Activated CD4-positive, alpha-beta T cell treated with anti-CD3 and anti-CD28 coated beads, Interleukin-2, amount 10 ng/mL, durations not matched to agents 24 days and 14 days (primary cell): ENCODE measurements around the gene LY9. TPM values are rescaled to one million over a fixed set of nuclear protein-coding genes. Genes with fewer than 3 reads are reported as not detected.

Source experiments
- DNase-seq: peaks from one replicate; pipeline ENCODE4 v3.0.0; 2022
- H3K27ac Mint-ChIP-seq: one replicate; pipeline ENCODE4 v1.8.0; 2022; ENCODE audit warnings: mild to moderate bottlenecking, mixed read lengths
- H3K27me3 Mint-ChIP-seq: one replicate; pipeline ENCODE4 v1.8.0; 2022; ENCODE audit warnings: mixed read lengths
- H3K36me3 Mint-ChIP-seq: one replicate; pipeline ENCODE4 v1.8.0; 2022; ENCODE audit warnings: low read depth, mild to moderate bottlenecking, mixed read lengths
- H3K4me1 Mint-ChIP-seq: one replicate; pipeline ENCODE4 v1.8.0; 2021; ENCODE audit warnings: mixed read lengths
- H3K4me3 Mint-ChIP-seq: one replicate; pipeline ENCODE4 v1.8.0; 2022; ENCODE audit warnings: mild to moderate bottlenecking, moderate library complexity, mixed read lengths
- H3K9me3 Mint-ChIP-seq: one replicate; pipeline ENCODE4 v1.8.0; 2021; ENCODE audit warnings: mixed read lengths
- intact Hi-C: fragments of 100-400 bp; cut with micrococcal nuclease; formaldehyde crosslinking; loops from one replicate; pipeline ENCODE4 v1.15.1; 2023
- total RNA-seq: library from RNA; stranded (reverse); gene quantifications from 2 replicates; pipeline ENCODE4 v1.2.3, GENCODE V29; 2022

The LY9 gene
- total RNA-seq, 1 donor from 2014 or later = 0.30 TPM

GRCh38 chr1:160800645-160801408 lies 4.9 kb downstream of the LY9 start:
- H3K36me3 Mint-ChIP-seq = peaks cover 20% of the 10 kb centered on the region

GRCh38 chr1:160801836-160802580 lies 6.0 kb downstream of the LY9 start:
- Mint-ChIP-seq H3K36me3 (peaks cover 29% of the 10 kb centered on the region), H3K4me1 (peaks cover 48% of the 10 kb centered on the region)
- intact Hi-C loops = loop anchor here (2.0 kb wide), 1 partner anchor 35 kb away; no protein-coding TSS in a partner anchor

More at GRCh38 chr1:160800645-160801408, 4.9 kb downstream of the LY9 start:
- Mint-ChIP-seq H3K9me3 (peaks cover 13% of the 10 kb centered on the region), H3K4me1 (peaks cover 58% of the 10 kb centered on the region), H3K27me3 (peaks cover 10% of the 10 kb centered on the region), H3K4me3 (peak overlapping the region; percentile 55), H3K27ac (no peak overlapping the region)
- intact Hi-C loops = loop anchor here (2.0 kb wide), 1 partner anchor 34 kb away; no protein-coding TSS in a partner anchor
- DNase-seq = peak; percentile 79

GRCh38 chr1:160806109-160806665 lies 10.2 kb downstream of the LY9 start:
- peaks cover 7% of the 10 kb centered on the region for H3K4me1 Mint-ChIP-seq
- H3K36me3 Mint-ChIP-seq = peaks cover 29% of the 10 kb centered on the region
- no peak overlapping the region for H3K27ac Mint-ChIP-seq

More at GRCh38 chr1:160801836-160802580, 6.0 kb downstream of the LY9 start:
- no peak overlapping the region for H3K27ac Mint-ChIP-seq
- H3K9me3 Mint-ChIP-seq = peaks cover 21% of the 10 kb centered on the region
- H3K27me3 Mint-ChIP-seq = peaks cover 10% of the 10 kb centered on the region
- no peak overlapping the region for H3K4me3 Mint-ChIP-seq
- no peak for DNase-seq

GRCh38 chr1:160806784-160807183 lies 10.8 kb downstream of the LY9 start:
- H3K4me1 Mint-ChIP-seq = peaks cover 2% of the 10 kb centered on the region
- no peak overlapping the region for H3K4me3 Mint-ChIP-seq
- peaks cover 8% of the 10 kb centered on the region for H3K27me3 Mint-ChIP-seq
- intact Hi-C loops = no loop called here
- no peak for DNase-seq
- H3K9me3 Mint-ChIP-seq = peaks cover 24% of the 10 kb centered on the region
- H3K36me3 Mint-ChIP-seq = peaks cover 27% of the 10 kb centered on the region
- H3K27ac Mint-ChIP-seq = no peak overlapping the region

More at GRCh38 chr1:160806109-160806665, 10.2 kb downstream of the LY9 start:
- H3K4me3 Mint-ChIP-seq = no peak overlapping the region
- peaks cover 24% of the 10 kb centered on the region for H3K9me3 Mint-ChIP-seq
- peaks cover 8% of the 10 kb centered on the region for H3K27me3 Mint-ChIP-seq
- no peak for DNase-seq
- intact Hi-C loops = no loop called here

GRCh38 chr1:160807247-160807646 lies 11.3 kb downstream of the LY9 start:
- H3K9me3 Mint-ChIP-seq = peaks cover 24% of the 10 kb centered on the region
- no peak for DNase-seq
- H3K27ac Mint-ChIP-seq = no peak overlapping the region
- H3K27me3 Mint-ChIP-seq = peaks cover 8% of the 10 kb centered on the region
- H3K4me1 Mint-ChIP-seq = peaks cover 2% of the 10 kb centered on the region
- intact Hi-C loops = no loop called here
- H3K4me3 Mint-ChIP-seq = no peak overlapping the region
- peaks cover 27% of the 10 kb centered on the region for H3K36me3 Mint-ChIP-seq

- no peak overlapping the region for H3K4me3 Mint-ChIP-seq
- H3K36me3 Mint-ChIP-seq = peaks cover 24% of the 10 kb centered on the region
- H3K27me3 Mint-ChIP-seq = peaks cover 8% of the 10 kb centered on the region
- peaks cover 24% of the 10 kb centered on the region for H3K9me3 Mint-ChIP-seq
- intact Hi-C loops = no loop called here
- DNase-seq = no peak
- no peak overlapping the region for H3K27ac Mint-ChIP-seq
- H3K4me1 Mint-ChIP-seq = peaks cover 2% of the 10 kb centered on the region
Observed at GRCh38 chr1:160807738-160808137, 11.8 kb downstream of the LY9 start.

- Mint-ChIP-seq H3K27ac (no peak overlapping the region), H3K27me3 (peaks cover 8% of the 10 kb centered on the region), H3K36me3 (peaks cover 22% of the 10 kb centered on the region), H3K9me3 (peaks cover 24% of the 10 kb centered on the region), H3K4me1 (peaks cover 7% of the 10 kb centered on the region), H3K4me3 (no peak overlapping the region)
- DNase-seq = no peak
- intact Hi-C loops = no loop called here
Observed at GRCh38 chr1:160808289-160808688, 12.3 kb downstream of the LY9 start.

GRCh38 chr1:160810486-160810885 lies 14.5 kb downstream of the LY9 start:
- DNase-seq = no peak
- peaks cover 15% of the 10 kb centered on the region for H3K9me3 Mint-ChIP-seq
- H3K27ac Mint-ChIP-seq = no peak overlapping the region
- peaks cover 19% of the 10 kb centered on the region for H3K36me3 Mint-ChIP-seq
- H3K4me3 Mint-ChIP-seq = no peak overlapping the region
- H3K4me1 Mint-ChIP-seq = peaks cover 13% of the 10 kb centered on the region
- intact Hi-C loops = no loop called here
- peaks cover 2% of the 10 kb centered on the region for H3K27me3 Mint-ChIP-seq

GRCh38 chr1:160811147-160811546 lies 15.2 kb downstream of the LY9 start:
- Mint-ChIP-seq H3K36me3 (peaks cover 14% of the 10 kb centered on the region), H3K4me3 (no peak overlapping the region), H3K9me3 (peaks cover 9% of the 10 kb centered on the region), H3K4me1 (peaks cover 11% of the 10 kb centered on the region), H3K27ac (no peak overlapping the region), H3K27me3 (peaks cover 2% of the 10 kb centered on the region)
- intact Hi-C loops = no loop called here
- no peak for DNase-seq

GRCh38 chr1:160813215-160813614 lies 17.2 kb downstream of the LY9 start:
- Mint-ChIP-seq H3K27ac (no peak overlapping the region), H3K4me1 (peaks cover 11% of the 10 kb centered on the region), H3K9me3 (no peaks in the 10 kb centered on the region), H3K4me3 (no peak overlapping the region), H3K27me3 (peaks cover 3% of the 10 kb centered on the region), H3K36me3 (peaks cover 6% of the 10 kb centered on the region)
- intact Hi-C loops = no loop called here
- DNase-seq = no peak

GRCh38 chr1:160814316-160814715 lies 18.3 kb downstream of the LY9 start:
- intact Hi-C loops = no loop called here
- no peak for DNase-seq
- Mint-ChIP-seq H3K27ac (no peak overlapping the region), H3K27me3 (peaks cover 4% of the 10 kb centered on the region), H3K9me3 (no peaks in the 10 kb centered on the region), H3K36me3 (peaks cover 4% of the 10 kb centered on the region), H3K4me3 (no peak overlapping the region), H3K4me1 (peaks cover 11% of the 10 kb centered on the region)

GRCh38 chr1:160814856-160815255 lies 18.9 kb downstream of the LY9 start:
- Mint-ChIP-seq H3K27ac (no peak overlapping the region), H3K27me3 (peaks cover 4% of the 10 kb centered on the region), H3K4me3 (no peak overlapping the region), H3K36me3 (peaks cover 4% of the 10 kb centered on the region), H3K4me1 (peaks cover 11% of the 10 kb centered on the region), H3K9me3 (no peaks in the 10 kb centered on the region)
- intact Hi-C loops = no loop called here
- no peak for DNase-seq

- H3K27ac Mint-ChIP-seq = no peak overlapping the region
- no peak for DNase-seq
- peaks cover 2% of the 10 kb centered on the region for H3K27me3 Mint-ChIP-seq
- H3K4me3 Mint-ChIP-seq = no peak overlapping the region
- intact Hi-C loops = no loop called here
- no peaks in the 10 kb centered on the region for H3K9me3 Mint-ChIP-seq
- H3K36me3 Mint-ChIP-seq = peaks cover 6% of the 10 kb centered on the region
- H3K4me1 Mint-ChIP-seq = peaks cover 5% of the 10 kb centered on the region
Observed at GRCh38 chr1:160818207-160818937, 22.4 kb downstream of the LY9 start.
